Ectodermal cell (in vitro differentiated cells): ENCODE results near the gene PIGK.

Experiments used
- H3K27ac ChIP-seq: 2 replicates; pipeline ENCODE4 v1.7.0; 2013; ENCODE audit warnings: mild to moderate bottlenecking, low read depth, low read length; ENCODE audit not compliant: insufficient read depth, poor library complexity, severe bottlenecking
- H3K27me3 ChIP-seq: 2 replicates; pipeline ENCODE4 v1.7.0; 2013; ENCODE audit warnings: mild to moderate bottlenecking, low read length; ENCODE audit not compliant: insufficient read depth, control insufficient read depth, poor library complexity, severe bottlenecking
- H3K36me3 ChIP-seq: one replicate; pipeline ENCODE4 v1.7.0; 2013; ENCODE audit warnings: low read length; ENCODE audit not compliant: control insufficient read depth, insufficient read depth
- H3K4me1 ChIP-seq: one replicate; pipeline ENCODE4 v1.7.0; 2013; ENCODE audit warnings: low read length; ENCODE audit not compliant: control insufficient read depth, insufficient read depth
- H3K4me3 ChIP-seq: 2 replicates; pipeline ENCODE4 v1.7.0; 2013; ENCODE audit warnings: low read depth, low read length, control low read depth; ENCODE audit not compliant: insufficient read depth
- H3K9me3 ChIP-seq: 2 replicates; pipeline ENCODE4 v1.7.0; 2013; ENCODE audit warnings: mild to moderate bottlenecking, low read length, moderate library complexity; ENCODE audit not compliant: control insufficient read depth
- WGBS, 2 experiments: methylation state at CpG; one replicate each; pipeline ENCODE4 v1.1.7; 2013; ENCODE audit warnings: missing lambda C conversion rate in 2 of 2; 5-methylcytosine and 5-hydroxymethylcytosine counted together

The PIGK gene

GRCh38 chr1:77081834-77082233 is 137.4 kb downstream of the PIGK start:
- Histone ChIP-seq H3K9me3 (no peaks in the 10 kb centered on the region), H3K4me3 (no peak overlapping the region), H3K27me3 (no peaks in the 10 kb centered on the region), H3K4me1 (peaks cover 17% of the 10 kb centered on the region), H3K27ac (no peak overlapping the region), H3K36me3 (no peaks in the 10 kb centered on the region)
- WGBS, 2 experiments, result 65% methylated on average over 4 of the region's 4 CpGs

- H3K4me3 ChIP-seq, result no peak overlapping the region
- no peaks in the 10 kb centered on the region for H3K27me3 ChIP-seq
- H3K36me3 ChIP-seq, result no peaks in the 10 kb centered on the region
- no peaks in the 10 kb centered on the region for H3K9me3 ChIP-seq
- 89 to 98% methylated on average over 2 of the region's 2 CpGs for WGBS, 2 experiments
- H3K4me1 ChIP-seq, result no peaks in the 10 kb centered on the region
- no peak overlapping the region for H3K27ac ChIP-seq
These were observed 142.5 kb downstream of the PIGK start for GRCh38 chr1:77076759-77077158.

GRCh38 chr1:77068013-77068412 is 151.2 kb downstream of the PIGK start:
- Histone ChIP-seq H3K27me3 (no peaks in the 10 kb centered on the region), H3K4me3 (no peak overlapping the region), H3K36me3 (no peaks in the 10 kb centered on the region), H3K4me1 (peaks cover 3% of the 10 kb centered on the region), H3K27ac (no peak overlapping the region), H3K9me3 (no peaks in the 10 kb centered on the region)
- 88 to 89% methylated on average over 2 of the region's 2 CpGs for WGBS, 2 experiments

- 82 to 86% methylated on average over 4 to 7 of the region's 7 CpGs for WGBS, 2 experiments
These were observed 153.4 kb downstream of the PIGK start for GRCh38 chr1:77065693-77066342.

DNA sequence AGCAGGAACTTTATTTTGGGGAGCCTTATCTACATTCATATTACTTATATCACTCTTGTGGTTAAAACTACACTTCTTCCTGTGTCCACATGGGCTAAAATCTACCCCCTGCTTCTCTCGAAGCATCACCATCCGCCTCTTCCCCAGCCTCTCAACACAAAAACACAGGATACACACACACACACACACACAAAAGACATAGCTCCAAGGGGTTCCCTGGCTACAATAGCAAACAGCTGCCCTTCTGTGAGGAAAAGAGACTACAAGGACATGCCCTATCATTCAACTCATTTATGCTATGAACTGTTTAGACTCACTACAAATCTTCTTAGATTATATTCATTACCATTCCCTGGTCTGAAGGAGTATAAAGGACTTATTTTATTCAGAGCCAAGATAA is 155.0 kb downstream of the PIGK start:
- Histone ChIP-seq H3K27me3 (no peaks in the 10 kb centered on the region), H3K36me3 (no peaks in the 10 kb centered on the region), H3K4me1 (peaks cover 3% of the 10 kb centered on the region), H3K27ac (no peak overlapping the region), H3K9me3 (no peaks in the 10 kb centered on the region), H3K4me3 (no peak overlapping the region)
- 56 to 65% methylated on average over 2 of the region's 2 CpGs for WGBS, 2 experiments

More at GRCh38 chr1:77065693-77066342, 153.4 kb downstream of the PIGK start:
- H3K27me3 ChIP-seq, result no peaks in the 10 kb centered on the region
- no peak overlapping the region for H3K4me3 ChIP-seq
- H3K27ac ChIP-seq, result no peak overlapping the region
- H3K36me3 ChIP-seq, result no peaks in the 10 kb centered on the region
- peaks cover 3% of the 10 kb centered on the region for H3K4me1 ChIP-seq
- H3K9me3 ChIP-seq, result no peaks in the 10 kb centered on the region

- 91 to 93% methylated on average over 4 of the region's 4 CpGs for WGBS, 2 experiments
- Histone ChIP-seq H3K4me1 (peaks cover 3% of the 10 kb centered on the region), H3K36me3 (no peaks in the 10 kb centered on the region), H3K9me3 (no peaks in the 10 kb centered on the region), H3K27me3 (no peaks in the 10 kb centered on the region), H3K27ac (no peak overlapping the region), H3K4me3 (no peak overlapping the region)
These were observed 156.1 kb downstream of the PIGK start for GRCh38 chr1:77063118-77063517.

- 92 to 93% methylated on average over 3 of the region's 3 CpGs for WGBS, 2 experiments
- Histone ChIP-seq H3K4me1 (peaks cover 3% of the 10 kb centered on the region), H3K36me3 (no peaks in the 10 kb centered on the region), H3K4me3 (no peak overlapping the region), H3K27me3 (no peaks in the 10 kb centered on the region), H3K9me3 (no peaks in the 10 kb centered on the region), H3K27ac (no peak overlapping the region)
These were observed 158.1 kb downstream of the PIGK start for GRCh38 chr1:77061162-77061561.

DNA sequence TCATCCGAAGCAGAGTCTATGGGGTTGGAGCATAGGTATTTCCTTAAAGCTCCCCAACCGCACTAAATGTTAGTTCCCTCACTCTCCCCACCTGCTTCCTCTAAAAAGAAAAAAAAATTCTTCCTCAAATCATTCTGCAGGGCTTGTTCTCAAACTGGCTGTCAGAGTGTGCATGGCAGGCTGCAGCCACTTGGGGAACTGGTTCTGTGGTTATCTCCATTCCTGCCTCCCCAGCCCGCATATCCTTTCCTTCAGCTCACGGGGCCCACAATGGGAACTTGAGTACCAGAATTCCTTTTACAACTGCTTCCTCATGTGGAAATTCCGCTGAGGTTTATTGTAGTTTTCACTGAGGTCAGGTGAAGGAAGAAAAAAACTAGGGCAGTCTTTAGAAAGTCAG is 159.2 kb downstream of the PIGK start:
- no peaks in the 10 kb centered on the region for H3K9me3 ChIP-seq
- WGBS, 2 experiments, result 62 to 67% methylated on average over 4 to 5 of the region's 5 CpGs
- H3K27ac ChIP-seq, result no peak overlapping the region
- H3K27me3 ChIP-seq, result no peaks in the 10 kb centered on the region
- peaks cover under 1% of the 10 kb centered on the region for H3K36me3 ChIP-seq
- peaks cover 3% of the 10 kb centered on the region for H3K4me1 ChIP-seq
- no peak overlapping the region for H3K4me3 ChIP-seq

DNA sequence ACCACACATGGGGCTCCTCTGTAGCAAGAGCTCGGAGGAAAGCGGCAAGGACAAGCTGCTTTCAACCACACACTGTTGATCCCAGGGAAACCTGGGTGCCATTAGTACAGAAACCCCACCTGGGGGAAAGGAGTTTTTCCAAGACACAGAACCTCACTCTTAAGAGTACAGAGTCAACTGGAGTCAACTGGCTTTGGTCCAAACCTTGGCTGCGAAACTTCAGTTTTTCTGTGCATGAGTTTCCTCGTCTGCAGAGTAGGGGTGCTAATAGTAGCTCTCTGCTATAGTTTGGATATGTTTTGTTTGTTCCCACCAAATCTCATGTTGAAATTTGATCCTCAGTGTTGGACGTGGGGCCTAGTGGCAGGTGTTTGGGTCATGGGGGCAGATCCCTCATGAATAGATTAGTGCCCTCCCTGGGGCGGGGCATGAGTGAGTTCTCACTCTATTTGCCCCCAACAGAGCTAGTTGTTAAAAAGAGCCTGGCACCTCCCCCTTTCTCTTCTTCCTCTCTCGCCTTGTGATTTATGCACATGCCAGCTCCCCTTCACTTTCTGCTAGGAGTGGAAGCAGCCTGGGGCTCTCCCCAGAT is 161.1 kb downstream of the PIGK start:
- H3K36me3 ChIP-seq, result peaks cover 7% of the 10 kb centered on the region
- 81 to 82% methylated on average over 7 of the region's 7 CpGs for WGBS, 2 experiments

GRCh38 chr1:77056525-77056924 is 162.7 kb downstream of the PIGK start:
- no peaks in the 10 kb centered on the region for H3K9me3 ChIP-seq
- H3K4me1 ChIP-seq, result no peaks in the 10 kb centered on the region
- no peaks in the 10 kb centered on the region for H3K27me3 ChIP-seq
- no peak overlapping the region for H3K4me3 ChIP-seq
- H3K27ac ChIP-seq, result no peak overlapping the region
- WGBS, 2 experiments, result 94 to 97% methylated on average over 7 of the region's 7 CpGs
- peaks cover 7% of the 10 kb centered on the region for H3K36me3 ChIP-seq

More for the DNA sequence above, 161.1 kb downstream of the PIGK start:
- no peak overlapping the region for H3K27ac ChIP-seq
- H3K4me3 ChIP-seq, result no peak overlapping the region
- H3K27me3 ChIP-seq, result no peaks in the 10 kb centered on the region
- no peaks in the 10 kb centered on the region for H3K9me3 ChIP-seq
- H3K4me1 ChIP-seq, result no peaks in the 10 kb centered on the region
